T-helper 1 cell treated with Interleukin-12 subunit alpha and Interleukin-12 subunit beta and Interleukin-4 antibody, amounts not matched to agents 30 μg/mL and 1 μg/mL, for 36 hours (primary cell): Measurements from ENCODE around the gene TSNAXIP1.
"Not testable (repeated sequence)": the region's sequence is repeated elsewhere in the genome, so short reads cannot be mapped to it uniquely, and the experiment has no call there.

Experiments used
- H3K27ac Mint-ChIP-seq: one replicate; pipeline ENCODE4 v1.8.0; 2021; ENCODE audit warnings: mild to moderate bottlenecking, mixed read lengths
- H3K27me3 Mint-ChIP-seq: one replicate; pipeline ENCODE4 v1.8.0; 2021; ENCODE audit warnings: low read depth, mixed read lengths
- H3K36me3 Mint-ChIP-seq: one replicate; pipeline ENCODE4 v1.8.0; 2021; ENCODE audit warnings: low read depth, mixed read lengths
- H3K4me1 Mint-ChIP-seq: one replicate; pipeline ENCODE4 v1.8.0; 2021; ENCODE audit warnings: low read depth, mixed read lengths
- H3K4me3 Mint-ChIP-seq: one replicate; pipeline ENCODE4 v1.8.0; 2021; ENCODE audit warnings: mild to moderate bottlenecking, moderate library complexity, mixed read lengths
- H3K9me3 Mint-ChIP-seq: one replicate; pipeline ENCODE4 v1.8.0; 2021; ENCODE audit warnings: mixed read lengths

TSNAXIP1 gene

DNA sequence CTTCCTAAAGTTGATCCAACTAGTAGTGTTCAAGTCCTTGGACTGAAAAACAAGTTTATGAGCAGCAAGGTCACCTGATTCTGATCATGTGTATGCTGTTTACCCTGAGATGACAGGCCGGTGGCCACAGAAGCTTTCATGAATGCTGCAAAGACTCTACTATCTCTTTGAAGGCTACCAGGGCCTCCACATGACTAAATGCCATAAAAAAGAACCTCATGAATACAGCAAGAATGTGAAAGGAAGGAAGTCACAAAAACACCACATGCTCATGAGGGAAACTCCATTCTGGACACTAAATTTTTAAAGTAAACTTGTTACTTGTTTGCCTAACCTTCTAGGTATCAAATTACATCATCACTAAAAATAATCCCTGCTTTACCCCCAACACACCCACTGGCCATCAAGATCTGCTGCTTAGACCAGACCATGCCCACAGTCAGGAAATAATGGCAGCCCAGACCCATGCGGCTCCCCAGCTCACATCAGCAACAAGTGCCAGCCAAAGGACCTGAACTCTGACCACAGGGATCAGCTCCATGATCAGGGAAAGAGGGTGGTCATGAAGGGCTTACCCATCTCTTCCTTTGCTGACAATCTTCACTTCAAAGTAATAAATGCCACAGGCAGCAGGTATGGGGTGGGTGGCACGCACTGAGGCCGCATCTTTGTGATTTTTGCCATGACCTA is 1.7 kb upstream of the TSNAXIP1 start:
- Mint-ChIP-seq H3K27me3 (no peaks in the 10 kb centered on the region), H3K36me3 (peaks cover 43% of the 10 kb centered on the region), H3K4me3 (peak overlapping the region; percentile 88), H3K9me3 (no peaks in the 10 kb centered on the region), H3K4me1 (peaks cover 46% of the 10 kb centered on the region), H3K27ac (peak overlapping the region; percentile 84)

DNA sequence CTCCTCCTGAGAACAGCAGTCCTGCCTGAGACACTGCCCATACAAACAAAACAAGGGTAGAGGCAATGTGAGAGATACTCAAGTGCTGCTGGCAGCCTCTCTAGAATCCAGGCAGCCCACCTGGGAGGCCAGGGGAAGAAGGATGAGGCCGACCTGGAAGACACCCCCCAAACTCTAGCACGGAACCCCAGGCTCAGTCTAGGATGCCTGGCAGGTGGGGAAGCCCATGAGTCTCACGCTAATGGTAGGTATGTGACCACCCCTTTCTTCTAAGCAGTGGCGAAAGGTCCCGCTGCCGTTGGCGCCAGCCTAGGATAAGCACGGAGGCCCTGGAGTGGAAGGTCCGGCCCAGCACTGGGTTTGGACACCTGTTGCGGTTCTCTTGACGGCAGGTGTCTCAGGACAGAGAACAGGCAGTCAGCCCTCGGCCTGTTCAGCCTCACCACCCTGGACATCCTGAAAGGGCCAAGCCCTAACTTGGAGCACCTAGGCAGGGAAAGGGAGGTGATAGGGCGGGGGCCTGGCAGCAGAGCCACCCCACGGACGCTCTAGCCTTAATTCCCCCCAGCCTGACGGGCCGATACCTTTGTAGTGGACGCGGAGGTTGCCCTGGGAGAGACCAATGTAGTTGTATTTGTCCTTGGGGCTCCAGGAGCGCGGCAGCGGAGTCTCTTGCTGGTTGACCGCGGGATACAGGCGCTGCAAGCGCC is 816 bp upstream of the TSNAXIP1 start:
- Mint-ChIP-seq H3K27ac (peak overlapping the region; percentile 84), H3K4me1 (peaks cover 39% of the 10 kb centered on the region), H3K27me3 (no peaks in the 10 kb centered on the region), H3K4me3 (peak overlapping the region; percentile 88), H3K9me3 (no peaks in the 10 kb centered on the region), H3K36me3 (peaks cover 36% of the 10 kb centered on the region)

DNA sequence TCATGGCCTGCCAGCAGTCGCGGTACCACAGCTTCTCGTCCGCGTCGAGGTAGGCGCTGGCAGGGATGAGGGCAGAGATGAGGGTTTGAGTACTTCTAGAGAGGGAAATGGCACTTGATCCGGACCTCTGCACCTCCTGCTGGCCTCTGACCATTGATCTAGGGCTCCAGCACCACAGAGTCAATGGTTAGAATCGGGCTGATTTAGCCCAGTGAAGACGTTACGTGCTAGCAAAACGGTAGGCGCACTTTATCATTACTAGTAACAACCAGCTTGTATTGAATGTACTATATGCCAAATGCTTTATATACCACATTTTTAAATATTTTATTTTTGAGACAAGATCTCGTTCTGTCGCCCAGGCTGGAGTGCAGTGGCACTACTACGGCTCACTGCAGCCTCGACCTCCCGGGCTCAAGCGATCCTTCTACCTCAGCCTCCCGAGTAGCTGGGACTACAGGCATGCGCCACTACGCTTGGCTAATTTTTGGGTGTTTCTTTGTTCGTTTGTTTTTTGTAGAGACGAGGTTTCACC is 526 bp downstream of the TSNAXIP1 start:
- Mint-ChIP-seq H3K36me3 (peaks cover 25% of the 10 kb centered on the region), H3K4me1 (peaks cover 26% of the 10 kb centered on the region), H3K27me3 (peaks cover 4% of the 10 kb centered on the region), H3K27ac (peak overlapping the region; percentile 84), H3K9me3 (no peaks in the 10 kb centered on the region), H3K4me3 (peak overlapping the region; percentile 88)

DNA sequence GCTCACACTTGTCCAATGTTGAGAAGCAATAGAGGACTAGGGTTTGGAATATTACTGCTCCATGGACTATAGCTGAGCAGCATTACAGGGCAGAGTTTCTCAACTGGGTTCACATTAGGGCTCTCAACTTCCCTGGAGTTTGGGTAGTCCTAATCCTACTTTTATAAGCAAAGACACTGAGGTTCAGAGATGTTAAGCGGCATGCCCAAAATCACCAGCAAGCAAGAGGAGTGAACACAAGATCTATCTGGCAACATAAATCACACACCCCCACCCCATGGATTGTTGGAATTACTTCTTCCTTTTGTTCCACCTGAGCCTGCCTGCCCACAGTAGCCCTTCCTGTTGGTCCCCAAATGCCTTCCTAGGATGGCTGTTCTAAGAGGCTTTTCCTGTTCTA is 5.2 kb downstream of the TSNAXIP1 start:
- Mint-ChIP-seq H3K27ac (no peak overlapping the region), H3K9me3 (no peaks in the 10 kb centered on the region), H3K4me1 (peaks cover 5% of the 10 kb centered on the region), H3K36me3 (no peaks in the 10 kb centered on the region), H3K4me3 (no peak overlapping the region), H3K27me3 (peaks cover 4% of the 10 kb centered on the region)

DNA sequence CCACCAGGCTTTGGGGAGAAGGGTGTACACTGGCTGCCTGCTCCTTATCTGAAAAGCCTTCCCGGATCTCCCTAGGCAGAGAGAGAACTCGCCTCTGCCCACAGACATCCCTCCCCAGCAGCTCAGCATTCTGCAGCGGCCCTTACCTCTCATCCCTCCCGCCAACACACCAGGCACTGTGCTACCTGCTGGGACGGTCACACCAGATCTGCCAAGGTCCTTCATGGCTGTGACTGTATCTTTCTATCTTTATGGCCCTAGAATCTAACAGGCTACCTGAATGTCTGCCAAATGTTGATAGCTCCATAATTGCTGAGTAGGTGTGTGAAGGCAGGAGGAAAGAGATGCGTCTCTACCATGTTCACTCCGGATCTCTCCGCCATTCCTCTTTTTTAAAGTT is 7.9 kb downstream of the TSNAXIP1 start:
- Mint-ChIP-seq H3K36me3 (no peaks in the 10 kb centered on the region), H3K27ac (no peak overlapping the region), H3K9me3 (no peaks in the 10 kb centered on the region), H3K4me3 (no peak overlapping the region), H3K4me1 (peaks cover 5% of the 10 kb centered on the region), H3K27me3 (peaks cover 4% of the 10 kb centered on the region)

- Mint-ChIP-seq H3K27me3 (no peaks in the 10 kb centered on the region), H3K27ac (no peak overlapping the region)
These were observed 14.0 kb downstream of the TSNAXIP1 start for GRCh38 chr16:67820608-67821259.

DNA sequence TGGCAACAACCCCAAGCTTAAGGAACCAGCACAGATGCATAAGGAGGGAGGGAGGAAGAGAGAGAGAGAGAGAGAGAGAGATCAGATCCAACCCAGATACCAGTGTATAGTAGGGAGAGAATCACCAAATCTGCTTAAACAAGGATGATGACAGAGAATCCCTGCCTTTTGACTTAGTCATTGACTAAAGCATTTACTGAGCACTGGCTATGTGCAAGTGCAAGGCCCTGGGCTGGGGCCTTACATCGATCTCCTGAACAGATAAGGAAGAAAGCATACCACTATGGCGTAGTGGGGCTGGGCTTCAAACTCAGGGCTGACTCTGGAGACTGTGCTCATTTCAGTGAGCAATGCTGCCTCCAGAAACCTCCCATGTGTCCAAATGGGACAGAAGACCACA is 15.8 kb downstream of the TSNAXIP1 start:
- Mint-ChIP-seq H3K36me3 (no peaks in the 10 kb centered on the region), H3K27ac (no peak overlapping the region), H3K9me3 (no peaks in the 10 kb centered on the region), H3K4me3 (no peak overlapping the region), H3K27me3 (no peaks in the 10 kb centered on the region), H3K4me1 (no peaks in the 10 kb centered on the region)

More at GRCh38 chr16:67820608-67821259, 14.0 kb downstream of the TSNAXIP1 start:
- H3K36me3 Mint-ChIP-seq, result no peaks in the 10 kb centered on the region
- peaks cover 5% of the 10 kb centered on the region for H3K4me1 Mint-ChIP-seq
- no peaks in the 10 kb centered on the region for H3K9me3 Mint-ChIP-seq
- no peak overlapping the region for H3K4me3 Mint-ChIP-seq

DNA sequence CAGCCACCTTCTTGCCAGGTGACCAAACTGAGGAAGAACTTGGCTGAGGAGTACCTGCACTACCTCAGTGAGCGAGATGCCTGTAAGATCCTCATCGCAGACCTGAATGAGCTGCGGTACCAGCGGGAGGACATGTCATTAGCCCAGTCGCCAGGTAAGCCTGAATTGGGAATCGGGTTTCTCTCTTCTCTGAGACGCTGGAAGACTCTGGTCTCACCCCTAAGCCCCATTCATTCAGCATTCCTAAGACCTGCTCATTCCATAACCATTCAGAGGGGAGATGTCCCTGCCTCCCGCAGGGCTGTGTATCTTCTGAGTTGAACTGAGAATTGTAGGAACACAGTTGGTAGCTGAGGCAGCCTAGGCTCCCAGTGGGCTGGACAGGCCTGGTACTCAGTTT is 18.4 kb downstream of the TSNAXIP1 start:
- H3K27me3 Mint-ChIP-seq, result no peaks in the 10 kb centered on the region
- H3K36me3 Mint-ChIP-seq, result peaks cover 6% of the 10 kb centered on the region
- H3K9me3 Mint-ChIP-seq, result no peaks in the 10 kb centered on the region
- H3K4me3 Mint-ChIP-seq, result no peak overlapping the region
- no peaks in the 10 kb centered on the region for H3K4me1 Mint-ChIP-seq
- no peak overlapping the region for H3K27ac Mint-ChIP-seq

DNA sequence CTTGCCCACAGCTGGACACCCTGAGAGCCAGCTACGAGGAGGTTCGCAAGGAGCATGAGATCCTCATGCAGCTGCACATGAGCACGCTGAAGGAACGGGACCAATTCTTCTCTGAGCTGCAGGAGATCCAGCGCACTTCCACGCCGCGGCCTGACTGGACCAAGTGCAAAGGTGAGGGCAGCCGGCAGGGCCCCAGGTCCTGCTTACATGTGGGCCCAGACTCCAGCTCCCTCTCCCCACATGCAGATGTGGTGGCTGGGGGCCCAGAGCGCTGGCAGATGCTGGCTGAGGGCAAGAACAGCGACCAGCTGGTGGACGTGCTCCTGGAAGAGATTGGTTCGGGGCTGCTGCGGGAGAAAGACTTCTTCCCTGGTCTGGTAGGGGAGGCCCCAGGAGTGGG is 19.2 kb downstream of the TSNAXIP1 start:
- Mint-ChIP-seq H3K36me3 (peaks cover 9% of the 10 kb centered on the region), H3K27me3 (no peaks in the 10 kb centered on the region), H3K4me3 (no peak overlapping the region), H3K4me1 (no peaks in the 10 kb centered on the region), H3K27ac (no peak overlapping the region), H3K9me3 (no peaks in the 10 kb centered on the region)

GRCh38 chr16:67828651-67829050 is 22.0 kb downstream of the TSNAXIP1 start:
- no peaks in the 10 kb centered on the region for H3K9me3 Mint-ChIP-seq
- H3K27me3 Mint-ChIP-seq, result no peaks in the 10 kb centered on the region
- H3K4me1 Mint-ChIP-seq, result peaks cover 9% of the 10 kb centered on the region
- peaks cover 10% of the 10 kb centered on the region for H3K36me3 Mint-ChIP-seq
- no peak overlapping the region for H3K27ac Mint-ChIP-seq
- no peak overlapping the region for H3K4me3 Mint-ChIP-seq

DNA sequence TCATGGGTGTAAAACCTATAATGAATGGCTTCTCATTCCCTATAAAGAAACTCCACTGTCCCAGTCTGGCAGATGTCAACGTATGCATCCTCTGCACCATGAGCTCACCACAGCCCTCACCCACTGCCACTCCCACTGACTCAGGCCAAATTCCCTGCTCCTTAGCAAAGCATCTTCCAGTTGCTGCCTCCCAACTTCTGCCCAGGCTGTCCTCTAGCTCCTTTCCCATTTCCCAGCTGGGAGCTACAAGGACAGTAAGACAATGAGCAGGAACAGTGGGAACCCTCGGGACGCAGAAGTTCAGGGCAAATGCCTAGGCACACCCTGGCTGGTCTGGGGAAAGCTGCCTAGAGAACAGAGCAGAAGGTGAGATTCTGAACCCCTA is 26.3 kb downstream of the TSNAXIP1 start:
- no peak overlapping the region for H3K27ac Mint-ChIP-seq
- H3K4me3 Mint-ChIP-seq, result peak overlapping the region; percentile 91
- H3K36me3 Mint-ChIP-seq, result peaks cover 10% of the 10 kb centered on the region

GRCh38 chr16:67833415-67834241 is 26.9 kb downstream of the TSNAXIP1 start:
- H3K4me1 Mint-ChIP-seq, result peaks cover 14% of the 10 kb centered on the region
- no peaks in the 10 kb centered on the region for H3K9me3 Mint-ChIP-seq
- H3K4me3 Mint-ChIP-seq, result peak overlapping the region; percentile 91
- H3K36me3 Mint-ChIP-seq, result peaks cover 10% of the 10 kb centered on the region
- peak overlapping the region; percentile 80 for H3K27ac Mint-ChIP-seq
- H3K27me3 Mint-ChIP-seq, result no peaks in the 10 kb centered on the region

More for the DNA sequence above, 26.3 kb downstream of the TSNAXIP1 start:
- H3K27me3 Mint-ChIP-seq, result no peaks in the 10 kb centered on the region
- peaks cover 14% of the 10 kb centered on the region for H3K4me1 Mint-ChIP-seq
- H3K9me3 Mint-ChIP-seq, result no peaks in the 10 kb centered on the region

- Mint-ChIP-seq H3K4me1 (peaks cover 14% of the 10 kb centered on the region), H3K27ac (no peak overlapping the region), H3K36me3 (peaks cover 7% of the 10 kb centered on the region), H3K9me3 (no peaks in the 10 kb centered on the region), H3K27me3 (no peaks in the 10 kb centered on the region), H3K4me3 (peak overlapping the region; percentile 91)
These were observed 27.5 kb downstream of the TSNAXIP1 start for GRCh38 chr16:67834242-67834614.

GRCh38 chr16:67837190-67837589 is 30.5 kb downstream of the TSNAXIP1 start:
- not testable (repeated sequence) for H3K27ac Mint-ChIP-seq, H3K9me3 Mint-ChIP-seq, H3K4me3 Mint-ChIP-seq, H3K27me3 Mint-ChIP-seq, H3K36me3 Mint-ChIP-seq
- peaks cover 19% of the 10 kb centered on the region for H3K4me1 Mint-ChIP-seq
